NCI-H187 (cell line): ENCODE data around the gene LRR1.
"Not testable (repeated sequence)": the region's sequence is repeated elsewhere in the genome, so short reads cannot be mapped to it uniquely, and the experiment has no call there.

Experiments used
- DNase-seq, 2 experiments: peaks; one replicate each; lab custom pipeline; 2025; lab: John Stamatoyannopoulos, UW

Gene LRR1

GRCh38 chr14:49585803-49586672 lies 12.7 kb upstream of the LRR1 start, which contains the start of gene RPS29:
Gene RPS29 (minus strand): TSS chr14:49586380. CDS start chr14:49586346, 34 bp downstream.
- peak; percentile 98 to 99 for DNase-seq

GRCh38 chr14:49586673-49587460 lies 11.9 kb upstream of the LRR1 start:
- DNase-seq: peak; percentile 24 to 69

GRCh38 chr14:49589387-49589786 lies 9.4 kb upstream of the LRR1 start:
- DNase-seq: no peak

GRCh38 chr14:49593016-49593415 lies 5.7 kb upstream of the LRR1 start:
- no peak for DNase-seq

- DNase-seq: no peak
These were observed 4.2 kb upstream of the LRR1 start for GRCh38 chr14:49594347-49595091.

- no peak for DNase-seq
These were observed 603 bp upstream of the LRR1 start for GRCh38 chr14:49598189-49598484.

- DNase-seq: no peak
These were observed 8.8 kb downstream of the LRR1 start for GRCh38 chr14:49607583-49607982.

- no peak for DNase-seq
These were observed 13.5 kb downstream of the LRR1 start for GRCh38 chr14:49612251-49612650.

- DNase-seq: no peak
These were observed 13.9 kb downstream of the LRR1 start for GRCh38 chr14:49612671-49613070.

GRCh38 chr14:49614196-49614595 lies 15.5 kb downstream of the LRR1 start:
- DNase-seq: no peak

GRCh38 chr14:49615776-49616175 lies 17.0 kb downstream of the LRR1 start:
- DNase-seq: no peak

GRCh38 chr14:49617852-49618519 lies 19.2 kb downstream of the LRR1 start:
- no peak for DNase-seq

- DNase-seq: not testable (repeated sequence)
These were observed 20.5 kb downstream of the LRR1 start for GRCh38 chr14:49619273-49619672.

GRCh38 chr14:49619730-49620129 lies 21.0 kb downstream of the LRR1 start:
- no peak for DNase-seq

- DNase-seq: peak; percentile 94 to 96
These were observed 21.7 kb downstream of the LRR1 start, which contains the start of the genes MGAT2 and RPL36AL for GRCh38 chr14:49620182-49621113. Gene MGAT2 (plus strand): TSS chr14:49620799. CDS start chr14:49621269, 470 bp downstream. Gene RPL36AL (minus strand): TSS chr14:49620626. CDS start chr14:49619104, 1,522 bp downstream.

- DNase-seq: peak in 1 of 2 experiments; percentile 65
These were observed 22.6 kb downstream of the LRR1 start for GRCh38 chr14:49621114-49621881.

- DNase-seq: no peak
These were observed 23.4 kb downstream of the LRR1 start for GRCh38 chr14:49622022-49622607.

- no peak for DNase-seq
These were observed 24.6 kb downstream of the LRR1 start for GRCh38 chr14:49623387-49623786.
